ENCODE data around the gene LNX2.

Gene LNX2

GRCh38 chr13:27663947-27664346 lies 43.6 kb upstream of the LNX2 start:
- no peaks in the 10 kb centered on the region for H3K9me3 ChIP-seq (ENCODE audit: severe bottlenecking)

GRCh38 chr13:27662738-27663470 lies 42.6 kb upstream of the LNX2 start:
- no peak overlapping the region for H3K27ac ChIP-seq
- no peak for TF ChIP-seq CTCF (IDR thresholded peaks at IDR 0.05; ENCODE audit: low read depth, low read length)
- no peak overlapping the region for H3K4me3 ChIP-seq (ENCODE audit: low read depth, low read length)
- no peaks in the 10 kb centered on the region for H3K27me3 ChIP-seq (ENCODE audit: insufficient read depth, low read depth, severe bottlenecking)
- peaks cover 5% of the 10 kb centered on the region; the same call in 1 of the 2 replicates for H3K36me3 ChIP-seq
- no peaks in the 10 kb centered on the region for H3K9me3 ChIP-seq (ENCODE audit: severe bottlenecking)
- DNase-seq: no peak

More at GRCh38 chr13:27663947-27664346, 43.6 kb upstream of the LNX2 start:
- H3K4me3 ChIP-seq (ENCODE audit: low read depth, low read length): no peak overlapping the region
- no peak for TF ChIP-seq CTCF (IDR thresholded peaks at IDR 0.05; ENCODE audit: low read depth, low read length)
- no peak for DNase-seq
- no peaks in the 10 kb centered on the region for H3K27me3 ChIP-seq (ENCODE audit: insufficient read depth, low read depth, severe bottlenecking)
- peaks cover 5% of the 10 kb centered on the region; the same call in 1 of the 2 replicates for H3K36me3 ChIP-seq
- H3K27ac ChIP-seq: no peak overlapping the region

- TF ChIP-seq CTCF (IDR thresholded peaks at IDR 0.05; ENCODE audit: low read depth, low read length): no peak
- Histone ChIP-seq H3K36me3 (peaks cover 4% of the 10 kb centered on the region), H3K27me3 (ENCODE audit: insufficient read depth, low read depth, severe bottlenecking) (no peaks in the 10 kb centered on the region), H3K4me3 (ENCODE audit: low read depth, low read length) (no peak overlapping the region), H3K9me3 (ENCODE audit: severe bottlenecking) (no peaks in the 10 kb centered on the region), H3K27ac (no peak overlapping the region)
- no peak for DNase-seq
These were observed 40.7 kb upstream of the LNX2 start for GRCh38 chr13:27661017-27661416.

- DNase-seq: no peak
These were observed 40.2 kb upstream of the LNX2 start for GRCh38 chr13:27660511-27660910.

GRCh38 chr13:27659145-27659865 lies 39.0 kb upstream of the LNX2 start:
- H3K36me3 ChIP-seq: no peaks in the 10 kb centered on the region; the same call in 1 of the 2 replicates
- H3K27me3 ChIP-seq (ENCODE audit: insufficient read depth, low read depth, severe bottlenecking): no peaks in the 10 kb centered on the region
- H3K27ac ChIP-seq: no peak overlapping the region
- no peaks in the 10 kb centered on the region for H3K9me3 ChIP-seq (ENCODE audit: severe bottlenecking)
- H3K4me3 ChIP-seq (ENCODE audit: low read depth, low read length): no peak overlapping the region
- no peak for TF ChIP-seq CTCF (IDR thresholded peaks at IDR 0.05; ENCODE audit: low read depth, low read length)
- DNase-seq: no peak

More at GRCh38 chr13:27660511-27660910, 40.2 kb upstream of the LNX2 start:
- no peak for TF ChIP-seq CTCF (IDR thresholded peaks at IDR 0.05; ENCODE audit: low read depth, low read length)
- Histone ChIP-seq H3K9me3 (ENCODE audit: severe bottlenecking) (no peaks in the 10 kb centered on the region), H3K27ac (no peak overlapping the region), H3K4me3 (ENCODE audit: low read depth, low read length) (no peak overlapping the region), H3K27me3 (ENCODE audit: insufficient read depth, low read depth, severe bottlenecking) (no peaks in the 10 kb centered on the region), H3K36me3 (no peaks in the 10 kb centered on the region; the same call in 1 of the 2 replicates)

Measured in WERI-Rb-1 (cell line).